ENCODE measurements around the gene LIPI.
A peak's percentile ranks its signal among the peaks of the same experiment; 100 is the strongest.

LIPI gene

GRCh38 chr21:14080040-14080763 lies 130.6 kb downstream of the LIPI start:
- Histone ChIP-seq H3K36me3 (ENCODE audit: insufficient read depth, low read length) (peaks cover 30% of the 10 kb centered on the region), H3K4me1 (ENCODE audit: insufficient read depth, low read length) (no peaks in the 10 kb centered on the region), H2AFZ (ENCODE audit: low read depth, low read length) (no peak overlapping the region), H3K27me3 (ENCODE audit: insufficient read depth, low read length, poor library complexity) (no peaks in the 10 kb centered on the region), H4K20me1 (ENCODE audit: insufficient read depth, low read length) (no peaks in the 10 kb centered on the region), H3K9ac (ENCODE audit: low read depth, low read length) (no peak overlapping the region), H3K79me2 (ENCODE audit: insufficient read depth, low read length) (no peaks in the 10 kb centered on the region), H3K4me2 (ENCODE audit: insufficient read depth, low read length) (no peak overlapping the region), H3K4me3 (ENCODE audit: low read depth in 1 of 2, low read length in 2 of 2) (no peak overlapping the region), H3K27ac (ENCODE audit: low read length) (no peak overlapping the region), H3K9me3 (ENCODE audit: insufficient read depth, low read length, severe bottlenecking) (no peaks in the 10 kb centered on the region)
- no peak for ATAC-seq (ENCODE audit: insufficient read depth, low read depth)
- TF ChIP-seq EZH2 (IDR thresholded peaks at IDR 0.05; ENCODE audit: borderline replicate concordance, low read depth, low read length, severe bottlenecking) (no peak), CTCF (IDR thresholded peaks at IDR 0.05; ENCODE audit: borderline replicate concordance, extremely low read depth, low read length, poor library complexity, severe bottlenecking) (no peak)
- no peak for DNase-seq

- no peak overlapping the region for H3K4me3 ChIP-seq (ENCODE audit: low read depth in 1 of 2, low read length in 2 of 2)
- peaks cover 17% of the 10 kb centered on the region for H3K36me3 ChIP-seq (ENCODE audit: insufficient read depth, low read length)
- no peak for DNase-seq
- H3K9me3 ChIP-seq (ENCODE audit: insufficient read depth, low read length, severe bottlenecking) = no peaks in the 10 kb centered on the region
- no peak for TF ChIP-seq EZH2 (IDR thresholded peaks at IDR 0.05; ENCODE audit: borderline replicate concordance, low read depth, low read length, severe bottlenecking)
- no peak for TF ChIP-seq CTCF (IDR thresholded peaks at IDR 0.05; ENCODE audit: borderline replicate concordance, extremely low read depth, low read length, poor library complexity, severe bottlenecking)
- H3K4me1 ChIP-seq (ENCODE audit: insufficient read depth, low read length) = no peaks in the 10 kb centered on the region
- H3K79me2 ChIP-seq (ENCODE audit: insufficient read depth, low read length) = no peaks in the 10 kb centered on the region
- no peak overlapping the region for H3K27ac ChIP-seq (ENCODE audit: low read length)
- no peak overlapping the region for H3K4me2 ChIP-seq (ENCODE audit: insufficient read depth, low read length)
- no peak overlapping the region for H2AFZ ChIP-seq (ENCODE audit: low read depth, low read length)
- no peak for ATAC-seq (ENCODE audit: insufficient read depth, low read depth)
- no peaks in the 10 kb centered on the region for H3K27me3 ChIP-seq (ENCODE audit: insufficient read depth, low read length, poor library complexity)
- no peak overlapping the region for H3K9ac ChIP-seq (ENCODE audit: low read depth, low read length)
- no peaks in the 10 kb centered on the region for H4K20me1 ChIP-seq (ENCODE audit: insufficient read depth, low read length)
Measured at GRCh38 chr21:14078746-14079375, 131.9 kb downstream of the LIPI start.

- Histone ChIP-seq H3K4me1 (ENCODE audit: insufficient read depth, low read length) (no peaks in the 10 kb centered on the region), H3K4me2 (ENCODE audit: insufficient read depth, low read length) (no peak overlapping the region), H4K20me1 (ENCODE audit: insufficient read depth, low read length) (no peaks in the 10 kb centered on the region), H3K9me3 (ENCODE audit: insufficient read depth, low read length, severe bottlenecking) (no peaks in the 10 kb centered on the region), H3K27me3 (ENCODE audit: insufficient read depth, low read length, poor library complexity) (no peaks in the 10 kb centered on the region), H3K36me3 (ENCODE audit: insufficient read depth, low read length) (peaks cover 21% of the 10 kb centered on the region), H2AFZ (ENCODE audit: low read depth, low read length) (no peak overlapping the region), H3K27ac (ENCODE audit: low read length) (no peak overlapping the region), H3K79me2 (ENCODE audit: insufficient read depth, low read length) (no peaks in the 10 kb centered on the region), H3K9ac (ENCODE audit: low read depth, low read length) (no peak overlapping the region), H3K4me3 (ENCODE audit: low read depth in 1 of 2, low read length in 2 of 2) (no peak overlapping the region)
- DNase-seq (peak; percentile 22), ATAC-seq (ENCODE audit: insufficient read depth, low read depth) (peak; percentile 61; the same call in 2 of the 3 replicates)
- no peak for TF ChIP-seq EZH2 (IDR thresholded peaks at IDR 0.05; ENCODE audit: borderline replicate concordance, low read depth, low read length, severe bottlenecking)
- TF ChIP-seq CTCF (IDR thresholded peaks at IDR 0.05; ENCODE audit: borderline replicate concordance, extremely low read depth, low read length, poor library complexity, severe bottlenecking) = no peak
Measured at GRCh38 chr21:14076143-14076806, 134.5 kb downstream of the LIPI start.

Measured in DND-41 (cell line).